Anterior cingulate cortex (tissue), 58 donors: Measurements from ENCODE around the gene PPP2R3B.
"Not testable (repeated sequence)": the region's sequence is repeated elsewhere in the genome, so short reads cannot be mapped to it uniquely, and the experiment has no call there.

Experiments
- DNase-seq, 58 donors: peaks; one replicate each; lab custom pipeline; 2025; lab: John Stamatoyannopoulos, UW

The PPP2R3B gene

GRCh38 chrX:340641-341423 lies 45.9 kb downstream of the PPP2R3B start:
- DNase-seq = no peak

- DNase-seq = no peak
Observed at GRCh38 chrX:340121-340520, 46.6 kb downstream of the PPP2R3B start.

- no peak for DNase-seq
Observed at GRCh38 chrX:338836-339400, 47.8 kb downstream of the PPP2R3B start.

GRCh38 chrX:338281-338835 lies 48.3 kb downstream of the PPP2R3B start:
- no peak for DNase-seq

- DNase-seq = no peak
Observed at GRCh38 chrX:337331-337831, 49.3 kb downstream of the PPP2R3B start.

GRCh38 chrX:336227-336626 lies 50.5 kb downstream of the PPP2R3B start:
- no peak for DNase-seq

GRCh38 chrX:335758-336155 lies 51.0 kb downstream of the PPP2R3B start:
- no peak for DNase-seq

- DNase-seq = no peak
Observed at GRCh38 chrX:334971-335757, 51.5 kb downstream of the PPP2R3B start.

GRCh38 chrX:334331-334891 lies 52.3 kb downstream of the PPP2R3B start:
- DNase-seq = no peak

GRCh38 chrX:333611-334311 lies 52.9 kb downstream of the PPP2R3B start:
- DNase-seq = no peak

GRCh38 chrX:332916-333610 lies 53.6 kb downstream of the PPP2R3B start:
- DNase-seq = no peak

- DNase-seq = no peak
Observed at GRCh38 chrX:332496-332860, 54.2 kb downstream of the PPP2R3B start.

GRCh38 chrX:331825-332495 lies 54.7 kb downstream of the PPP2R3B start:
- DNase-seq = no peak

GRCh38 chrX:331151-331824 lies 55.4 kb downstream of the PPP2R3B start:
- no peak for DNase-seq

- DNase-seq = no peak
Observed at GRCh38 chrX:330726-331150, 56.0 kb downstream of the PPP2R3B start.

GRCh38 chrX:330141-330725 lies 56.5 kb downstream of the PPP2R3B start:
- not testable (repeated sequence) for DNase-seq

- DNase-seq = no peak
Observed at GRCh38 chrX:329291-329910, 57.3 kb downstream of the PPP2R3B start.
